Hematopoietic multipotent progenitor cell treated with erythropoietin and hydrocortisone succinate and interleukin-3 and kit ligand, for 17 days (in vitro differentiated cells): Measurements from ENCODE around the gene SSR4.

ENCODE experiments used
- DNase-seq: peaks from one replicate; pipeline ENCODE4 v3.0.0-alpha.2; 2015; ENCODE audit warnings: low spot score

Gene SSR4

DNA sequence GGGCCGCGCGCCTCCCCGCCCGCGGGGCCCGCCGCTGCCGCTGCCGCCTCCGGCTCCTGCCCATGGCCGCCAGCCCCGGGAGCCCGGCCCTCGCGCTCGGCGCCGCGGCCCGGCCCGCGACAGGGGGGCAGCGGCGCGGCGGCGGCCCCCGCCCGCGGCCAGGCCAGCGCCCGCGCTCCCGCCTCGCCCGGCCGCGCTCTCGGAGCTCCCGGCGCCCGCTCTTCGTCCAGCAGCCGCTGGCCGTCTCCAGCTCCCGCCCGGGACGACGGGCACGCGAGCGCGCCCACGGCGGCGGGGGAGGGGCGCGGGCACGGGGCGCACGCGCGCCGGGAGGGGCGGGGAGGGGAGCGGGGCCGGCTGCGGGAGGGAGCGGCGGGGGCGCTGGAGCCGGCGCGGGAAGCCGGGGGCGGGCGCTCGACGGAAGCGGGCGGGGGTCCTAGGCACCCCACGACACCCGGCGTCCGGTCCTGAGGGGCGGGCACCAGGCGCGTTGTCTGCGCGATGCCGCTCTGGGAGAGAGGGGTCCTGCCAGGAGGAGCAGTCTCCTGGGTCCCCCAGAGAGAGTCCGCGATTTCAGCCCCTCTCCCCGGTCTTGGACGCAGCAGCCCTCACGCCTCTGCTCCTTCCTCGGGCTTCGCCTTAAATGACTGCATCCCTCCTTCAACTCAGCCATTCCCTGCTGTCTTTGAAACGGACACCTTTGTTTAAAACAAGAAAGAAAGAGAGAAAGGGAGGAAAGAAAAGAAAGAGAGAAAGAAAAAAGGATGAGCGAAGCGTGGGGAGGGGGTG is 36.4 kb downstream of the SSR4 start:
- DNase-seq = no peak

DNA sequence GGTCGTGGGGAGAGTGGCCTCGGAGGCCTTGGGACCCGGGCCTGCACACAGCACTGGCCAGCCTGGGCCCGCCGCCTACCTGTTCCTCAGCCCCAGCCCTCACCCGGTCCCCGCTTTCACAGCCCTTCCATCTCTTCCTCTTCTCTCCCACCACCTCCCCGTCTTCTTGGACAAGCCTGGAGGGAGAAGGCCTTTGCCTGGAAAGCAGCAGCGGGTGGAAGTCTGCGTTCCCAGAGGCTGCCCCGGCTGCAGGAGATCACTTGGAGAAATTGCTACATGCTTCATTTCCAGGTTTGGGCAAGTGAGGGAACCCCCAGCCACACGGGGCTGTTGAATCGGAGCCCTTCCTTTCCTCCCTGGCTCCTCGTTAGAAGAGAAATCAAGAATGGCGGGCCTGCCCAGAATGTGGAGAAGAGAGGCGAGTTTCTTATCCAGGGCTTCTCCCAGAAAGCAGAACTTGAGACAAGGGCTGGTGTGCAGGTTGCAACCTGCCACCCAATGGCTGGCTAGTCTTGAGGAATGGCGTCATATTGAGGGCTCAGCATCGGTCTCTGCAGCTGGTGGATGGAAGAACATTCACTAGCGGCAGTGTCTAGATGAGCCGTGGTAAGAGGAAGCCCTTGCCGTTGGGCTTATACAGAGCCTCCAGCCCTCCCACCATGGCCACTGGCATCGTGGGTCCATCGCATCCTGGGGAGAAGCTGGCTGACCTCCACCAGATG is 37.1 kb downstream of the SSR4 start:
- no peak for DNase-seq

DNA sequence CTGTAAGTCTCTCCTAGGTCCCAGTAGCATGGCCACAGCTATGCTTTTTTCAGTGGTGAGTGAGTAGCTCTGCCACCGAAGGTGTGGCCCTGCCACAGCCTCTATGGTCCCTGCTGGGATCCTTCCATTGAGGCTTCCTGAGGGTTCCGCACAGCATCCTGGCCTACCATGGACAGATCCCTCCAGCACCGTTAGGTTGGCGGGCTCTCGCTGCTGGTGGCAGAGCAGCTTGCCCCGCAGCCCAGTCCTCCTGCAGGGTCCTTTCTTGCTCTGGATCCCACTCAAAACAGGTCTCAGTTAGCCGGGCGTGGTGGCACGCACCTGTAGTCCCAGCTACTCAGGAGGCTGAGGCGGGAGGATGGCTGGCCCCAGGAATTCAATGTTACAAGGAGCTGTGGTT is 38.3 kb downstream of the SSR4 start:
- no peak for DNase-seq

DNA sequence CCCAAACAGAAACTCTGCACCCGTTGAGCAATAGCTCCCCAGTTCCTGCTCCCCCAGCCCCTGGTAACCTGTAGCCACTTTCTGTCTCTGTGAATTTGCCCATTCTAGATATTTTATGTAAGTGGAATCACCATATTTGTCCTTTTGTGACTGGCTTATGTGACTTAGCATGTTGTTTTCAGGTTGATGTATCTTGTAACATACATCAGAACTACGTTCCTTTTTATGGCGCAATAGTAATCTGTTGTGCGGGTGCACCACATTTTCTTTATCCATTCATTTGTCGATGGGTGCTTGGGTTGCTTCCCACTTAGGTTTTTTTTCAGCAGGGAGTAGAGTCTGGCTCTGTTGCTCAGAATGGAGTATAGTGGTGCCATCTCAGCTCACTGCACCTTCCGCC is 42.5 kb downstream of the SSR4 start:
- no peak for DNase-seq

DNA sequence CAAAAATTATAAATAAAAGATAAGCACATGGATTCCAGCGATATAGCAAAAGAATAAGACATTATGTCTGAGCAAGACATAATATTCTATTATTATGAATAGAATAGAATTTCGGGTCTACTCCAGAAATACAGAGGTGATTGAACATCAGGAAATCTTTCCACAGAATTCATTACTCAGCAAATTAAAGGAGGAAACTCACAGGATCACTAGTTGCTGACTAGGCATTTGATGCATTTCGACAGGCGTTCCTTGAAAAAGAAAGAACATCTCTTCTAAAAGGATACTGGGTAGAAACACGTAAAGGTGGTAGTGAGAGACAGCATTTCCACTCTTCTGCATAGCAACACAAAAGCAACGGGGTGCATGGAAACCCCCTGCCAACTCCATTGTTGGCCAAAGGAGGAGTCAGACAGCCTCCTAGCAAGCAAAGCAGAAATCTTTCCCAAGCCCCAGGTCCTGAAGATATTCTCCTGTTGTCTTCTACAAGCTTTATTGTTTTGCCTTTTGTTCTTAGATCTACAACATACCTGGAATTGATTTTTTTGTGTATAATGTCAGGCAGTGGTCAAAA is 50.1 kb downstream of the SSR4 start:
- no peak for DNase-seq

DNA sequence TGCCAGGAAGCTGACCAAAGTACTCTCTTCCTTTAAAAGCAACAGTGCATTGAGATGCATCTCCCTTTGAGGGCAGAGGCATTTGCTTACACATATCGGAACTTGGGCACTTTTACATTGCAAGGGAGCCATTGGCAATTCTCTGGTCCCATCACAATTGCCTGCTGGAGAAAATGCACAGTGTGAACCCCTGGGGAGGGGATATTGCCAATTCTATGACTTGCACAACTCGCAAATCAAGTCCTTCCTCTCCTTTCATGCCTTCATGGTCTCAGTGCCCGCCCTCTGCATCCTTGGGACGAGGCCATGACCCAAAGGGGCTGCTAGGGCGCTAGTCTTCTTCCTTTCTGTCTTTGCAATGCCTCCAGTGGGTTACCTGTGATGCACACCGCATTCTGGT is 50.7 kb downstream of the SSR4 start:
- no peak for DNase-seq

DNA sequence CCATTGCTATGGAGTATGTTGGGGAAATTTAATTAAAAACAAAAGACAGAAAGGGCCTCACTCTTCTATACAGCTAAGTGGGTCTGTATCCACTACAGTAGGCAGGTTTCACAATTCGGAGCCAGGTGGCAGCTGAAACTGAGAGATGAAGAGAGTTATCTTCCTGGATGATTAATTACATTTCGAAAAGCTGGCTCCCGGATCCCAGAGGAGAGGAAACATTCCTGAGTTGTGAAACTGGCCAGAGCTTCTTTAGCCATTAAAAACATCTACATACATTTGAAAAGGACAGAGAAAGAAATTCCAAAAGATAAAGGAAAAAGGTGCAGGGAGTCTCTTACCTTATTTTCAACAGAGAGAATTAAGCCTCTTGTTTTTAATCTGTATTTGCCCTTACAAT is 51.4 kb downstream of the SSR4 start:
- no peak for DNase-seq
